ENCODE data around the gene ABHD17B.

- TF ChIP-seq EZH2 (IDR thresholded peaks at IDR 0.05; ENCODE audit: insufficient read depth, poor library complexity, severe bottlenecking) (no peak), EZH2phosphoT487 (IDR thresholded peaks at IDR 0.05; ENCODE audit: insufficient read depth, low read depth) (no peak)
These were observed 19.3 kb downstream of the ABHD17B start for GRCh38 chr9:71891557-71892189.
